Astrocyte (in vitro differentiated cells and primary cell): Measurements from ENCODE around the gene PARD3B.

Experiments used
- CTCF ChIP-seq: IDR thresholded peaks from 2 replicates; pipeline ENCODE4 v1.5.1; 2011; ENCODE audit warnings: low read depth, mild to moderate bottlenecking, inconsistent platforms, low read length, moderate library complexity; ENCODE audit not compliant: insufficient read depth
- EZH2 ChIP-seq: IDR thresholded peaks from 2 replicates; pipeline ENCODE4 v1.6.1; 2012; ENCODE audit warnings: mild to moderate bottlenecking, low read length, inconsistent platforms; ENCODE audit not compliant: insufficient read depth

- TF ChIP-seq CTCF (no peak), EZH2 (no peak)
These were observed 508.6 kb downstream of the PARD3B start for GRCh38 chr2:205053827-205054410.
